Ovary (tissue), 3 donors: ENCODE results near the gene CXorf58.

Source experiments
- EP300 ChIP-seq: sonication (generic); formaldehyde crosslinking; IDR thresholded peaks from one replicate; pipeline ENCODE4 v1.6.1; 2017; ENCODE audit warnings: antibody characterized with exemption
- POLR2A ChIP-seq: fragments of 450-650 bp; IDR thresholded peaks from one replicate; pipeline ENCODE4 v1.6.1; 2017; ENCODE audit warnings: antibody characterized with exemption, mild to moderate bottlenecking, moderate library complexity
- TF ChIP-seq, protein P1 (sequence below), 3 donors: fragments of 450-650 bp in 2 of 3; fragments of 200-600 bp in 1 of 3; IDR thresholded peaks; one replicate each; pipeline versions ENCODE4 v1.5.1 to v1.8.0; 2016 to 2022; ENCODE audit warnings: antibody characterized with exemption in 3 of 3, mild to moderate bottlenecking in 1 of 3
- donor health status: DM: no; HTN: no; CAD: no.

DNA sequence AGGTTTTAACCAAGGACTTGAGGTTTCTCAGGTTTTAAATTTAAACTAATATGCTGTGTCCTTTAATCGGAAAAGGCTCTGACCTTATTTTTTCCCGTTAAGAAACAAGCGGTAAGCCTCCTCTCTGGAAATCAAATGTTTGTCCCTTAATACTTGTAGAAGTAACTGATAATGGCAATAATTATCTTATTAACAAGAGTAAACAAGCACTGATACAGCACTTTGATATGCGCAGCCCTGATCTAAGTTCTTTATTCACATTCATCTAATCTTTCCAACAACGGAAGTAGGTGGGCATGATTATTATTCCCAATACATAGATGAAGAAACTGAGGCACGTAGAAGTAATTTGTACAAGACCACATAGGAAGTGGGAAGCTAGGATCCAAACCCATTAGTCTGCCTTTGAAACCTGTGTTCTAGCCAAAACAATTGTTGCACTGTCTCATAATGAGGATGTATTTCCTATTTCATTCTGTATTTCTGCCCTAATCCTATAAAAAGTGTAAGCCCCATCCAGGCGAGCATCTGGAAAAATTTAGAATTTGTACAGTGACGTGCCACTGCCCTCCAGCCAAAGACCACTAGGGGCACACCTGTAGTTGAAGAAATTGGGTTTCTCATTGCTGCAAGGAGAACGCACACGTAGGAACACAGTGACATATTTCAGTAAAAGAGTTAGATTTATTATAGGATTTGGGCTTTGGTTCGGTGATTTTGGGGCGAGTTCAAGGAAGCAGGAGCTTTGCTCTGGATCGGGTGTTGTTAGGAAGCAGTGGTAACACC is 606 bp downstream of the CXorf58 start:
- TF ChIP-seq, protein P1, sequence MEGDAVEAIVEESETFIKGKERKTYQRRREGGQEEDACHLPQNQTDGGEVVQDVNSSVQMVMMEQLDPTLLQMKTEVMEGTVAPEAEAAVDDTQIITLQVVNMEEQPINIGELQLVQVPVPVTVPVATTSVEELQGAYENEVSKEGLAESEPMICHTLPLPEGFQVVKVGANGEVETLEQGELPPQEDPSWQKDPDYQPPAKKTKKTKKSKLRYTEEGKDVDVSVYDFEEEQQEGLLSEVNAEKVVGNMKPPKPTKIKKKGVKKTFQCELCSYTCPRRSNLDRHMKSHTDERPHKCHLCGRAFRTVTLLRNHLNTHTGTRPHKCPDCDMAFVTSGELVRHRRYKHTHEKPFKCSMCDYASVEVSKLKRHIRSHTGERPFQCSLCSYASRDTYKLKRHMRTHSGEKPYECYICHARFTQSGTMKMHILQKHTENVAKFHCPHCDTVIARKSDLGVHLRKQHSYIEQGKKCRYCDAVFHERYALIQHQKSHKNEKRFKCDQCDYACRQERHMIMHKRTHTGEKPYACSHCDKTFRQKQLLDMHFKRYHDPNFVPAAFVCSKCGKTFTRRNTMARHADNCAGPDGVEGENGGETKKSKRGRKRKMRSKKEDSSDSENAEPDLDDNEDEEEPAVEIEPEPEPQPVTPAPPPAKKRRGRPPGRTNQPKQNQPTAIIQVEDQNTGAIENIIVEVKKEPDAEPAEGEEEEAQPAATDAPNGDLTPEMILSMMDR (IDR thresholded peaks at IDR 0.05), result no peak
- TF ChIP-seq POLR2A, result no peak
- no peak for TF ChIP-seq EP300
